HTR-8/SVneo (cell line): ENCODE results near the gene ACTR3C.

Experiments
- DNase-seq: peaks from one replicate; pipeline ENCODE4 v3.0.0; 2011; ENCODE audit warnings: low spot score, mixed read lengths; ENCODE audit not compliant: insufficient read length
- FAIRE-seq: peaks from 2 replicates; lab custom pipeline; 2011; peaks lifted over from hg19 to GRCh38; lab: Jason Lieb, UNC

Gene ACTR3C

DNA sequence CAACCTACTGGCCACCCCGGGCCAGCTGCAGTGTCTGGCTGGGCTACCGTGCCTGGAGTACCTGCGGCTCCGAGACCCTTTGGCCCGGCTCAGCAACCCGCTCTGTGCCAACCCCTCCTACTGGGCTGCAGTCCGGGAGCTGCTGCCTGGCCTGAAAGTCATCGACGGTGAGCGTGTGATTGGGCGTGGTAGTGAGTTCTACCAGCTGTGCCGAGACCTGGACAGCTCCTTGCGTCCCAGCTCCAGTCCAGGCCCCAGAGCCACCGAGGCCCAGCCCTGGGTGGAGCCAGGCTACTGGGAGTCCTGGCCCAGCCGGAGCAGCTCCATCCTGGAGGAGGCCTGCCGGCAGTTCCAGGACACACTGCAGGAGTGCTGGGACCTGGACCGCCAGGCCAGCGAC lies 13.8 kb upstream of the ACTR3C start:
- DNase-seq (no peak), FAIRE-seq (no peak)

DNA sequence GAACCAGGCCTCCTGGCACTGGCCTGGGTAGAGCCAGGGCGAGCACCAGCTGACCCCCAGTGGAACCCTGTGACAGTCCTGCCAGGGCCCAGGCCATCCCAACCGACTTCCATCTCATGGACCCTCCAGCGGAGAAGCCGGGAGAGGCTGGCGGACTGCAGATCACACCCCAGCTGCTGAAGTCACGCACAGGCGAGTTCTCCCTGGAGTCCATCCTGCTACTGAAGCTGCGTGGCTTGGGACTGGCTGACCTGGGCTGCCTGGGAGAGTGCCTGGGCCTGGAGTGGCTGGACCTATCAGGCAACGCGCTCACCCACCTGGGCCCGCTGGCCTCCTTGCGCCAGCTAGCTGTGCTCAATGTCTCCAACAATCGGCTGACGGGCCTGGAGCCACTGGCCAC lies 13.4 kb upstream of the ACTR3C start:
- no peak for FAIRE-seq
- no peak for DNase-seq

- no peak for FAIRE-seq
- DNase-seq: no peak
These were observed 12.4 kb upstream of the ACTR3C start for GRCh38 chr7:150335774-150336112.

- DNase-seq: no peak
- no peak for FAIRE-seq
These were observed 11.9 kb upstream of the ACTR3C start for GRCh38 chr7:150335108-150335773.

DNA sequence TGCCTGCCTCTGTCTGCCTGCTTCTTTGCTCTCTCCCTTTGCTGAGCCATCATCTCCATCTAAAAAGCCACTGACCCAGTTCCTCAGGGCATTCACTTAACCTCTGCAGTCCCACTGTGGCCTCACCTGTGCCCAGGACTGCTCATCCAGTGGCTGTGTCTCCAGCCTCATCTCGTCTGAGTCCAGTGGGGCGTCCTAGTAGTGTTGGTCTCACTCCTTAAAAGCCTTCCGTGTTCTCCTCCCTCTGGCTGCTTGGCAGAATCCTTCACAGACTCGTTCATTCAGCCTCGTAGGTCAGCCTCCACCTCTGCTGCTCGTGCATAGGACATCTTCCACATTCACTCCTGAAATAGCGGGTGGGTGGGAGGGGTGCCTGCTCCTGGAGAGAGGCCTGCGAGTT lies 10.8 kb upstream of the ACTR3C start:
- DNase-seq (no peak), FAIRE-seq (no peak)

- DNase-seq (no peak), FAIRE-seq (no peak)
These were observed 10.3 kb upstream of the ACTR3C start for GRCh38 chr7:150333659-150334058.

DNA sequence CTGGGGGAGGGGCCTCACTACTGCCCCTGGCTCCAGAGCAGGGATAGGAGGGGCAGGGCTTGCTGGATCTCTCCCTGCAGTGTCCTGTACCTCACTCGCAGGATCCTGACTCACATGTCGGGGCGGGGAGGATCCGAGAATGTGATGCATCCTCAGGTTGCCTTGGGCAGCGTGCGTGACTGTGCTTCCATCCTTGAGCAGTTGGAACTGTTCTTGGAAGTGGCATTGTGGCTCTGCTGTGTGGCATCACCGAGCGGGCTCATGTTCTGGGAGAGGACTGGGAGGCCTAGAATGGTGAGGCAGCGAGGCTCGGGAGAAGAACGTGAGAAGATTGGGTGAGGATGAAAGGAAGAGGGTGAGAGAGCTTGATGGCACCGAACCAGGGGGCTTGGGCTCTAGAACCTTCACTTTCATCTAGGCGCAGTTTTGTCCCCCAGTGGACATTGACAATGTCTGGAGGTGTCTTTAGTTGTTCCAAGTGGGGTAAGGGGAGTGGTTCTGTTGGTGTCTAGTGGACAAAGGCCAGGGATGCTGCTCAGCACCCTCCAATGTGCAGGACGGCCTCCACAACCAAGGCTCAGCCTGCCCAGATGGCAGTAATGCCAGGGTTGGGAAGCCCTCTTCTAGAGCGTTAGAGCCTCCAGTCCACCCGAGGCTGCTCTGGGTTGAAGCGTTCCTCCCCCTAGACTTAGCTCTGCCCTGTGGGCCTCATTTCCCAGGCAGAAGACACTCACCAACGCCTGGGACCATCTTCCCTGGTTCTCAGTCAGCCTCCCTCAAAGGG lies 9.7 kb upstream of the ACTR3C start:
- FAIRE-seq: no peak
- no peak for DNase-seq

DNA sequence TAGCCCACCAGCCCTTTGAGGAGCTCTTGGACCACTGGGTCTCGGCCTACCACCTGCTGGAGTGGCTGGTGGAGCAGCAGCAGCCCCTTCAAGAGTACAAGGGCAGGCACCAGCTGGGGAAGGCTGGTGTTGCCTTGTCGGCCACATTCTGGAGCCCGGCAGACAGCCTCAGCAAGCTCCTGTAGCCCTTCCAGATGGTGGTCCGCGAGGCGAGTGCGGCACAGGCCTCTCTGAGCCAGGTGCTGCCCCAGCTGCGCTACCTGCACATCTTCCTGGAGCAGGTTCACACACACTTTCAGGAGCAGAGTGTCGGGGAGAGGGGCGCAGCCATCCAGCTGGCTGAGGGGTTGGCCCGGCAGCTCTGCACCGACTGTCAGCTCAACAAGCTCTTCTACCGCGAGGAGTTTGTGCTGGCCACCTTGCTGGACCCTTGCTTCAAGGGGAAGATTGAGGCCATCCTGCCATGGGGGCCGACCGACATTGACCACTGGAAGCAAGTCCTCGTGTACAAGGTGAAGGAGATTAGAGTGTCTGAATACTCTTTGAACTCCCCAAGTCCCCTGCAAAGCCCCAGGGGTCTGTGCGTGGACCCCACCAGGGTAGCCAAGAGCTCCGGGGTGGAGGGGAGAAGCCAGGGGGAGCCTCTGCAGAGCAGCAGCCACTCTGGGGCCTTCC lies 7.0 kb upstream of the ACTR3C start:
- DNase-seq (no peak), FAIRE-seq (no peak)

DNA sequence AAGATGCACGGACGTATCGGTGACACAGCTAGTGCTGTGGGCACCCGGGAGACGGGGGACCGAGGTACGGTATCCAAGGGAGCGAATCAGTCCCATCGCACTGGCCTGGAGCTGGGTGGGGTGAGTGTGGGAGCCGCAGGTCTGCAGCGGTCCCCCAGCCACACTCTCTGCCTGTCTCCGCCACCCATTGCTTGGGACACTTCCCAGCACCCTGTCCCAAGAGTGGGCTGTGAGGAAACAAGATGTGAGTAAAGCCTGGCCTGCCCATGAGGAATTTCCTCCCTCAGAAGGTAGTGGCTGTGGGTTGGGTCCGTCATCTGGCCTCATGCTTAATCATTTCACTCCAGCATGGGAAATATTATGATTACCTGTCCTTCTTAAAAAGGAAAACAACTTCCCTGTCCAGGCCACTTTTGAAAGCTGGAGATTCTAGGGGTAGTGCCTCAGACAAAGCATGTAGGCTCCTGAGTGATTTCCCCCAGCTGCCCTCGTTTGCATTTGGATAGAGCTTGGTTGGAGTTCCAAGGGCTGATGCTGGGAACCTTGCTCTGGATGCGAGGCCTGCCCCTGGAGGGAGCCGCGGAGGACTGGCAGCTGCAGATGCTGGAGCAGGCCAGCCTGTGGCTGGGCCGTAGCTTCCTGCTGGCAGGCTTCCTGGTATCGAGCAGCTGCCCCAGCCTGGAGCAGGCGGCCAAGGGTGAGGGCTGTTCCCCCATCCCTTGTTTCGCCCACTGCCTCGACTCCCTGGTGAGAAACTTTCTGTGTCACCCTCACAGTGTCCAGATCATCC lies 6.2 kb upstream of the ACTR3C start:
- DNase-seq: no peak
- no peak for FAIRE-seq

- no peak for DNase-seq
- no peak for FAIRE-seq
These were observed 4.0 kb upstream of the ACTR3C start for GRCh38 chr7:150327308-150327707.

DNA sequence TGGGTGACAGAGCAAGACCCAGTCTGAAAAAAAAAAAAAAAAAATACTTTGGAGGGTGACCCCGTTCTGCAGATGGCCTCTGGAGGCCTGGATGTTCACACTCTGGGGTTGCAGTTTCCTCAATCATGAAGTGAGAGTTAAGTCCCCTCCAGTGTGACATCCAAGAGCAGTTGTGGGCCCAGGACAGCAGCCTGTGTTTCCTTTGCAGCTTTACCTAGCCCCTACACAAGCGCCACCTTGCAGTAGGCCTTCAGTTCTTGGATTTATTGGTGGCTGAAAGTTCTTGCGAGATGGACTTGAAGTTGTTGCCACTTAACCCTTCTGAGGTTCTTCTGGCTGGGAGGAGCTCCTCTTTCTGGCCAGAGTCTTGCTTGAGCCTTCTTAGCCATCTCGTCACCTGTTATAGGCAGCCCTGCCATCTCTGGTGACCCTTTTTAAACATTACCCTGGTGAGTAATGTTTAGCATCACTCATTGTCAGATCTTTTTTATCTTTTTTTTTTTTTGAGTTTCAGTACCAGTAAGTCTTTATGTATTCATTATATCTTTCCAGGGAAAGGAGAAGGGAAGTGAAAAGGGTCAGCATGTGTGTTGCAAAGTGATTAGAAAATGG lies 3.4 kb upstream of the ACTR3C start:
- DNase-seq (no peak), FAIRE-seq (no peak)

- FAIRE-seq (no peak), DNase-seq (no peak)
These were observed 2.6 kb upstream of the ACTR3C start for GRCh38 chr7:150325901-150326300.

- FAIRE-seq (no peak), DNase-seq (no peak)
These were observed 1.8 kb upstream of the ACTR3C start for GRCh38 chr7:150325110-150325611.

DNA sequence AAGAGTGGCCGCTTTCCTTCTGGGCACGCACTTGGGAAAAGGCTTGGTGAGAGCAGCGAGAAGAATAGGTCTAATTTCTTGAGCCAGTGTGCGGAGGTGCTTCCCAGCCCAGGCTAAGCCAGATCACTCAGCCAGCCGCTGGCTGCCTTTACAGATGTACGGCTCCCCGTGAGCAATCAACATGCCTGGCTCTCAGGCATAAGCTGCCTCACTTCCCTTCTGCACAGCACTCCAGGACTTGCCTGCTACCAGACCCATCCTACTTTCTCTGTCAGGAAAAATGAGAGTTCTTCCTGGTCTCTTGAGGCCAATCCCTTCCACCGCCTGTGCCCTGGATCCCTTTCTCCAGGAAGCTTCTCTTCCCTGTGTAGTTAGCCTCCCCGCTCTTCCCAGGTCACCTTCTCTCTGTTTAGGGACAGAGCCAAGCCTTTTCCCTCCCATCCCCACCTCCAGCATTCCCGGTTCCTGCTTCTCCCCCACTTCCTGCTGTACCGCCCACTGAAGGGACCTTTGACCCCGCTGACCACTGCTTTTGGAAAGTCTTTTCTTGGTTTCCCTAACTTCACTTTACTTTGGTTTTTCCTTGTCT lies 1.1 kb upstream of the ACTR3C start:
- DNase-seq (no peak), FAIRE-seq (no peak)

- FAIRE-seq (no peak), DNase-seq (no peak)
These were observed 482 bp upstream of the ACTR3C start for GRCh38 chr7:150323682-150324372.

DNA sequence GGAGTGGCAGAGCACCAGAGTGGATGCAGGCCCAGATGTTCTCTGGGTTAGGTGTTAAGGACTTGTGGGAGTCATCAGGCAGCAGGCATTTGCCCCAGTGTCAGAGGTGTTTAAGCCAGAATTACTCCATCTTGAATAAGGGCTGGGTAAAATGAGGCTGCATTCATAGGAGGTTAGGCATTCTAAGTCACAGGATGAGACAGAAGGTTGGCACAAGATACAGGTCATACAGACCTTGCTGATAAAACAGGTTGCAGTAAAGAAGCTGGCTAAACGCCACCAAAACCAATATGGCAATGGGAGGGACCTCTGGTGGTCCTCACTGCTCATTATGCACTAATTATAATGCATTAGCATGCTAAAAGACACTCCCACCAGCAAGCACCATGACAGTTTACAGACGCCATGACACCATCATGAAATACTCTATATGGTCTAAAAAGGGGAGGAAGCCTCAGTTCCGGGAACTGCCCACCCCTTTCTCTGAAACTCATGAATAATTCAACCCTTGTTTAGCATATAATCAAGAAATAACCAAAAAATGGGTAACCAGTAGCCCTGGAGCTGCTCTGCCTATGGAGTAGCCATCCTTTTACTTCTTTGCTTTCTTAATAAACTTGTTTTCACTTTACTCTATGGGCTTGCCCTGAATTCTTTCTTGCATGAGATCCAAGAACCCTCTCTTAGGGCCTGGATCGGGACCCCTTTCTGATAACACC lies 1.1 kb downstream of the ACTR3C start:
- no peak for FAIRE-seq
- no peak for DNase-seq

- no peak for DNase-seq
- FAIRE-seq: no peak
These were observed 1.6 kb downstream of the ACTR3C start for GRCh38 chr7:150321788-150322113.

DNA sequence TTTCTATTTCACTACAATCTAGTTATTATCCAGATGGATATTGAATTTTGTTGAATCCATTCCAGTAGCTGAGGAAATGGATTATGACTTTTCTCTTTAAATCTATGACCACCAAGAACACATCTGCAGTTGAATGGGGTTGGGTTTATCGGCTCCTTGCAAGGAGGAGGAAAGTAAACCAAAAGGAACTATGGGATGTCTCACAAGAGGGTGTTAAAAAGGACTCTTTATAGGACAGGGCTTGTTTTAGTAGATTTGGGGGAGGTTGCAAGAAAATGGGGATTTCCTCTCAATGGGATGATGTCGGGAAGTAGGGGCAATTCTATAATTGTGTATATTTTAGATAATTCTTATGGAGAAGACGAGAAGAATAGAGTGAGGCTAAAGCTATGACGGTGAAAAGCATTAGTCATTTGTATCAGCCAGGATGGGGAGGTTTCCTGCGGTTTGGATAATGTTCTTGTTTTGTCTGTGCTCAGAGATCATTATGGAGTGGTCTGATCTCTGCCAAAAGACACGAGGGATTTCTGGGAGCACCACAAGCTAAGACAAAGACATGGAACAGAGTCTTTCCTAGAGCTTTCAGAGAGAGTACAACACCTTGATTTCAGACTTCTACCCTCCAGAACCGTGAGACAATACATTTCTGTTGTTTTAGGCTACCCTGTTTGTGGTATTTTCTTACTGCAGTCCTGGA lies 5.4 kb downstream of the ACTR3C start:
- FAIRE-seq (no peak), DNase-seq (no peak)
